Stimulated activated naive CD8-positive, alpha-beta T cell treated with anti-CD3 and anti-CD28 coated beads, Interleukin-15, Interleukin-2, amounts not matched to agents 100 ng/mL and 50 ng/mL, for 24 hours (primary cell): ENCODE measurements around the gene TUBG2.

Source experiments
- H3K27ac Mint-ChIP-seq: one replicate; pipeline ENCODE4 v1.8.0; 2021; ENCODE audit warnings: mild to moderate bottlenecking, mixed read lengths
- H3K27me3 Mint-ChIP-seq: one replicate; pipeline ENCODE4 v1.8.0; 2021; ENCODE audit warnings: mixed read lengths
- H3K36me3 Mint-ChIP-seq: one replicate; pipeline ENCODE4 v1.8.0; 2021; ENCODE audit warnings: low read depth, mixed read lengths
- H3K4me1 Mint-ChIP-seq: one replicate; pipeline ENCODE4 v1.8.0; 2021; ENCODE audit warnings: low read depth, mixed read lengths
- H3K4me3 Mint-ChIP-seq: one replicate; pipeline ENCODE4 v1.8.0; 2021; ENCODE audit warnings: mild to moderate bottlenecking, mixed read lengths
- H3K9me3 Mint-ChIP-seq: one replicate; pipeline ENCODE4 v1.8.0; 2021; ENCODE audit warnings: mixed read lengths

Gene TUBG2

DNA sequence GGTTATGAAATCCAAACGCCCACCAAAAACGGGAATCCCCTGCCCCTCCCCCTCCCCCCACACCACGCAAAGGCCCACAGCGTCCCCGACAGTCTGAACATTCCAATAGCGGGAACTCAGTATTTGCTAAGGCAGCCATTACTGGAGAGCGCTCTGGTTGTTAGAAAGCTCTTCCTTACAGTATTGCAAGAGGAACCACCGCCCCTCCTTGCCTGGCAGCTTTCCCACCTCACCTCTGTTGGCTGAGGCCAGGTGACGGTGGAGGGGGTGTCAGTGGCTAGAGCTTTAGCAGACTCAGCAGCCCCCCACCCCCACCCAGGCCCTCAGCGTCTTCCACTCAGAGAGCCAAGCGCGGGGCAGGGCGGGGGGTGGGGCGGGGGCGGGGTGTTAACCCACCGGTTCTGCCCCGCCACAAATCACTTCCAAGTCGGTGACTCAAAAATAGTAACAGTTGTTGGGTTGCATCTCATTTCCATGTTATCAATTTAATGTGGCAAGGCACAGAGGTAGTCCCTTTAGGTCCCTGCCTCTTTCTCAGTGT is 19.9 kb downstream of the TUBG2 start:
- Mint-ChIP-seq H3K4me1 (peaks cover 71% of the 10 kb centered on the region), H3K27me3 (peaks cover 42% of the 10 kb centered on the region), H3K27ac (peak overlapping the region; percentile 50), H3K4me3 (peak overlapping the region; percentile 82), H3K9me3 (no peaks in the 10 kb centered on the region), H3K36me3 (no peaks in the 10 kb centered on the region)

DNA sequence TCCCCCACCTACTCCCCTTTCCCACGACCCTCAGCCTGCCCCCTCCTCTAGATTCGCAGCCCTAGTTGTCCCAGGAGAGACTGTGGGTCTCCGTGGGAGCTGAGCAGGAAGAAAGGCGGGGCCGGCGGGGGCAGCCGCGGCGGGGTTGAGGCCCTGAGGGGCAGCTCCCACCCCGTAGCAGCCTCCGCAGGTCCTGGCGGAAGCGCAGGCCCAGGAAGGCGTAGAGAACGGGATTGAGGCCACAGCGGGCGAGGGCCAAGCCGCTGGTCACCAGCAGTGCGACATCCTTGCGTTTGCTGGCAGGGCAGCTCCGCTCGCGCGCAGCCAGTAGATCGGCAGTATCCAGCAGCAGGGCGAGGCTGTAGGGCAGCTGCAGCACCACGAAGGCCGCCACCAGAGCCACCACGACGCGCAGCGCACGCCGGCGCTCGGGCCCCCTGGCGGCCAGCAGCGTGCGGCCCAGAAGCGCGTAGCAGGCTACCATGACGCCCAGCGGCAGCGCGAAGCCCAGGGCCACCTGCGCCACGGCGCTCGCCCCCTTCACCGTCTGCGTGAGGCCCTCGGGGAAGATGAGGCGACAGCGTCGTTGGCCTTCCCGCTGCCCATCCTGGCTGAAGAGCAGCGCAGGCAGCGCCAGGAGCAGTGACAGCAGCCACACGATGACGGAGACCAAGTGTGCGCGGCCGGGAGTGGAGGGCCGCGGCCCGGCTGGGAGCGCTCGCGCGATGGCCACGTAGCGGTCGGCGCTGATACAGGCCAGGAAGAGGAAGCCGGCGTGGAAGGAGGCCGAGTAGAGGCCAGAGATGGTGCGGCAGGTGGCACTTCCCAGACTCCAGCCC is 20.6 kb downstream of the TUBG2 start:
- H3K27me3 Mint-ChIP-seq, result peaks cover 40% of the 10 kb centered on the region
- H3K4me1 Mint-ChIP-seq, result peaks cover 65% of the 10 kb centered on the region
- H3K4me3 Mint-ChIP-seq, result peak overlapping the region; percentile 63

DNA sequence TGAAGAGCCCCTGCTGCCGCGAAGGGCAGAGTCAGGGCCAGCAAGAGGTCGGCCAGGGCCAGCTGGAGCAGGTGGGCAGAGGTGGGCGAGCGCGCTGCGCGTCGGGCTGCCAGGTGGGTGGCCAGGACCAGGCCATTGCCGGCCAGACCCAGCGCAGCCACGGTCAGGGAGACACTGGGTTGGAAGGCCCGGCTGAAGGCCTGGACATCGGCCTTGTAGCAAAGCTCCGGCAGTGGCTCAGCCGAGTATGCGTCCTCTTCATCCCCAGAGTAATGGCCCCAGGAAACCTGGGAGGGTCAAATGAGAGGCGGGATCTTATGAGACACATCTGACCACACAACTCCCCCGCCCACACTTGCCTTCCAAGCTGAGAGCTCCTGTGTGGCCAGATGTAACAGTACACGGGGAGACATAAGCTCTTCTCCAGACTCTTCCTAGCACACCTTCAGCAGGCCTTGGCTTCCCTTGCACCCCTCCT is 21.3 kb downstream of the TUBG2 start:
- peak overlapping the region; percentile 32 for H3K4me3 Mint-ChIP-seq

More for the DNA sequence above, 20.6 kb downstream of the TUBG2 start:
- Mint-ChIP-seq H3K9me3 (no peaks in the 10 kb centered on the region), H3K36me3 (no peaks in the 10 kb centered on the region), H3K27ac (peak overlapping the region; percentile 40)

DNA sequence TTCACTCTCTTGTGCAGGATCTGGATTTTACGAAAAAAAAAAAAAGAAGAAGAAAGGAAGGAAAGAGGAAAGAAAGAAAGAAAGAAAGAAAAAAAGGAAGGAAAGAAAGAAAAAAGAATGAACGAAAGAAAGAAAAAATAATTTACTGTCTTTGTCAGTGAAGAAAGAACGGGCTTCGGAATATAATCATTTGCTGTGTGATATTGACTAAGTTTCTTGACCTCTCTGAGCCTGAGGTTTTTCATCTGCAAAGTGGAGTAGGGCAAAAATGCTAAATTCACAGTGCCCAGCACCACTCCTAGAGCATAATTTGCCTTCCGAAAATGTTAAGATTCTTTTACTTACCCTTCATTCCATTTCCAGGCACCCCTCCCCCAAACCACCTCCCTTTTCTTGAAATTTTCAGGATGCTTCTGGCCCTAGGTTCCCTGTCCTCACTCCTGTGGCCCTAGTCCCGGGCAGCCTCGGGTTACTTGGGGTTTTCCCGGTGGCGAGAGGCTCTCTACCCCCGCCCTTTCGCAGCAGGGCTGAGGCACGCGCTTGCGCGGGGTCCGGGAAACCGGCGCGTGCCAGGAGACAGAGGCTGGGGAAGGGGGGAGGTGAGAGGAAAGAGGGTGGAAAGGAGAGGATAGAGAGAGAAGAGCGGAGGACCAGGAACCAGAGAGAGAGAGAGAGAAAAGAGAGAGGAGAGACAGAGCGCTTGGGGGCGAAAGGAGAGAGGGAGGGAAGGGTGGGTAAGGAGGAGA is 23.1 kb downstream of the TUBG2 start, which contains the start of gene CNTNAP1:
CNTNAP1 (plus strand) TSS at position 556 of the 746 bp plus-strand sequence. CDS start 299 bp downstream, outside the sequence.
- Mint-ChIP-seq H3K27ac (peak within 1 kb of the TSS; percentile 15), H3K36me3 (no peaks in the 10 kb centered on the region), H3K27me3 (peaks cover 43% of the 10 kb centered on the region), H3K4me1 (peaks cover 58% of the 10 kb centered on the region), H3K4me3 (peak within 1 kb of the TSS; percentile 66), H3K9me3 (no peaks in the 10 kb centered on the region)

More for the DNA sequence above, 21.3 kb downstream of the TUBG2 start:
- Mint-ChIP-seq H3K27me3 (peaks cover 42% of the 10 kb centered on the region), H3K4me1 (peaks cover 61% of the 10 kb centered on the region), H3K27ac (no peak overlapping the region), H3K9me3 (no peaks in the 10 kb centered on the region), H3K36me3 (no peaks in the 10 kb centered on the region)

DNA sequence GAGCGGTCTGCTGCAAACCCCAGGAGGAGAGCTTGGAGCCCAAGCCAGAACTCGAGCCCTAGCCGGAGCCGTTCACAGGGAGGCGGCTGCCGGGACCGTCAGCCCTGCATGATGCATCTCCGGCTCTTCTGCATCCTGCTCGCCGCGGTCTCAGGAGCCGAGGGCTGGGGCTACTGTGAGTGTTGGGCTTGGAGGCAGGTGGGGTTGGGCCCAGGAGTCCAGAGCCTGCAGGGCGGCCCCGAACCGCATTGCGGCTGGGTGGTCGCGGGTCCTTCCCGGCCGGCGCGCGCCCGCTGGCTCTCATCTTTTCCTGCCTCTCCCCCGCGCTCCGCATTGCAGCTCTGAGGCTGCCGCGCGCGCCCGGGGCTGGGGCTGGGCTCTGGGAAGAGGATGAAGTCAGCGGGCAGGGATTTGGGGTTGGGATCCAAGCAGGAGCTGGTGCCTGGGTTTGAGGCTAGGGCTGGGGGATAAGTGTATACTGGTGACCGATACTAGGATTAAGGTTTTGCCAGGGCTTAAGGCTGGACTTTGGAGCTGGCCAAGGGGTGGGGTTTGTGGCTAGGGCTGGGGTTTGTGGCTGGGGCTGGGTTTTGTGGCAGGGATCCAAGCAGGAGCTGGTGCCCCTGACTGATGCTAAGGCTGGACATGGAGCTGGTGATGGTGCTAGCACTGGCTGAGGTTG is 23.8 kb downstream of the TUBG2 start:
- H3K36me3 Mint-ChIP-seq, result no peaks in the 10 kb centered on the region
- H3K9me3 Mint-ChIP-seq, result no peaks in the 10 kb centered on the region
- no peak overlapping the region for H3K27ac Mint-ChIP-seq
- peaks cover 43% of the 10 kb centered on the region for H3K27me3 Mint-ChIP-seq
- H3K4me1 Mint-ChIP-seq, result peaks cover 51% of the 10 kb centered on the region
- peak overlapping the region; percentile 66 for H3K4me3 Mint-ChIP-seq

DNA sequence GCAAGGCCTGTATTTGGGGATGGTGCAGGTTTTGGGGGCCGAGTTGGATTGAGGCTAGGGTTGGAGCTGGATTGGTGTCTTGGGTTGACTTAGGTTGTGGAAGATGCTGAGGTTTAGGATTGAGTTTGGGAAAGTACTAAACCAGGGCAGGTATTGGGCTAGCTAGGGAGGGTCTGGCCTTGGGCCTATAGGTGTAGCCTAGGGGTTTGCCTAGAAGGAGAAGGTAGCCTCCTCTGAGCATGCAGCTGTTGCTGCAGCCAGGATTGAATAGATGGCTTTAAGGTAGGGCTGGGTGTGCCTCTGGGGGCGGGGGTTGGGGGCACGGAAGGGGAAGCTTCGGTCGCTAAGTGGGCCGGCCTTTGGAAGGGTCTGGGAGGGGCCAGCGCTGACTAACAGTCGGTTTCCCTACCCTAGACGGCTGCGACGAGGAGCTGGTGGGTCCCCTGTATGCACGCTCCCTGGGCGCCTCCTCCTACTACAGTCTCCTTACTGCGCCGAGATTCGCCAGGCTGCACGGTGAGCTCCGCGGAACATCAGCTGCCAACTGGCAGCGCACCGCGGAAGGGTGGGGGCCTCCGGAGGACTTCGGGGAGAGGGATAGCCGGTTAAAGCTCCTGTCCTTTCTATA is 24.4 kb downstream of the TUBG2 start:
- Mint-ChIP-seq H3K27me3 (peaks cover 43% of the 10 kb centered on the region), H3K4me1 (peaks cover 46% of the 10 kb centered on the region), H3K27ac (no peak overlapping the region), H3K36me3 (no peaks in the 10 kb centered on the region), H3K9me3 (no peaks in the 10 kb centered on the region), H3K4me3 (no peak overlapping the region)

DNA sequence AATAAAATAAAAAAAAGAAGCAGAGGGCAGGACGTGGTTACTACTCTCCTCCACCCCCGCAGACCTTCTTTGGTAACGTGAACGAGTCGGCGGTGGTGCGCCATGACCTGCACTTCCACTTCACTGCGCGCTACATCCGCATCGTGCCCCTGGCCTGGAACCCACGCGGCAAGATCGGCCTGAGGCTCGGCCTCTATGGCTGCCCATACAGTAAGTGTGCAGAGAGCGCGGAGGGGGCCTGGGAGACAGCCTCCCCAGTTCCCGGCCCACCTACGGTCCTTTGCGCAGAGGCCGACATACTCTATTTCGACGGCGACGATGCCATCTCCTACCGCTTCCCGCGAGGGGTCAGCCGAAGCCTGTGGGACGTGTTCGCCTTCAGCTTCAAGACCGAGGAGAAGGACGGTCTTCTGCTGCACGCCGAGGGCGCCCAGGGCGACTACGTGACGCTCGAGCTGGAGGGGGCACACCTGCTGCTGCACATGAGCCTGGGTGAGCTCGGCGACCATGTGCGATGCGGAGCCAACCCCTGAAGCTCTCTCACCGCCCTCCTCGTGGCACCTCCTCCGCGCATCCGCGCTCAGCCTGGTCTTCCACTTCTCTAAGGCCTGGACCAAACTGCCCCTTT is 26.0 kb downstream of the TUBG2 start:
- Mint-ChIP-seq H3K4me1 (peaks cover 32% of the 10 kb centered on the region), H3K27me3 (peaks cover 40% of the 10 kb centered on the region), H3K4me3 (no peak overlapping the region), H3K36me3 (no peaks in the 10 kb centered on the region), H3K27ac (no peak overlapping the region), H3K9me3 (no peaks in the 10 kb centered on the region)

DNA sequence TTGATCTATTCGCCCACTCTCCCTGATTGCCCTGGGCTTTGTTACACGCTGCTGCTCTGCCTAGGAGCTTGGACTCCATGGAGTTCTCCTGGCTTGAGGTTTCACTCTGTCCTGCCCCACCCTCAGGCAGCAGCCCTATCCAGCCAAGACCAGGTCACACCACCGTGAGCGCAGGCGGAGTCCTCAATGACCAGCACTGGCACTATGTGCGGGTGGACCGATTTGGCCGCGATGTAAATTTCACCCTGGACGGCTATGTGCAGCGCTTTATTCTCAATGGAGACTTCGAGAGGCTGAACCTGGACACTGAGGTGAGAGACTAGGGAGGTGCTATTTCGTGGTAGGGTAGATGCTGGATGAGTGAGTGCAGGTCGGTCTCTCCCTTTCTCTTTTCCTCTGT is 26.7 kb downstream of the TUBG2 start:
- Mint-ChIP-seq H3K27ac (no peak overlapping the region), H3K4me1 (peaks cover 25% of the 10 kb centered on the region), H3K9me3 (no peaks in the 10 kb centered on the region), H3K36me3 (no peaks in the 10 kb centered on the region), H3K27me3 (peaks cover 36% of the 10 kb centered on the region), H3K4me3 (no peak overlapping the region)

DNA sequence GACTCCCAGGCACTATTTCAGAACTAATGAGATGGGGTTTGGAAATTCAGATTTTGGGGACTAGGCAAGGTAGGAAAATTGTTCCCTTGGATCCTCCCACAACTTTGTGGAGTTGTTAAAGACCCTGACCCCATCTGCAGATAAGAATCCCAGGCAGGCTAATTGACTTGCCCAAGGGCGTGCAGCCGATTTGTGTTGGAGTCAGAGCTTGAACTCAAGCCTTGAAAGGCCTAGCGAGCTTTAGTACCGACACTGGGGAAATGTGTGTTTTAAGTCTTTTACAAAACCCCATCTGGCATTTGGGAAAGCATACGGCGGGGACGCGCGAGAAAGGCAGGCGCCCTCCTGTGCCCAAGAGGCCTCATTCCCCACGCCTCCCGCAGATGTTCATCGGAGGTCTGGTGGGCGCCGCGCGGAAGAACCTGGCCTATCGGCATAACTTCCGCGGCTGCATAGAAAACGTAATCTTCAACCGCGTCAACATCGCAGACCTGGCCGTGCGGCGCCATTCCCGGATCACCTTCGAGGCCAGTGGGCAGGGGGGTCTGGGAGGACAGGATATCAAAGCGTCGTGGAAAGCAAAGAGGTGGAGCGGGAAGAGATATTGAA is 27.5 kb downstream of the TUBG2 start:
- H3K27ac Mint-ChIP-seq, result no peak overlapping the region
- no peaks in the 10 kb centered on the region for H3K36me3 Mint-ChIP-seq
- peaks cover 19% of the 10 kb centered on the region for H3K4me1 Mint-ChIP-seq
- no peak overlapping the region for H3K4me3 Mint-ChIP-seq
- no peaks in the 10 kb centered on the region for H3K9me3 Mint-ChIP-seq
- peaks cover 30% of the 10 kb centered on the region for H3K27me3 Mint-ChIP-seq

DNA sequence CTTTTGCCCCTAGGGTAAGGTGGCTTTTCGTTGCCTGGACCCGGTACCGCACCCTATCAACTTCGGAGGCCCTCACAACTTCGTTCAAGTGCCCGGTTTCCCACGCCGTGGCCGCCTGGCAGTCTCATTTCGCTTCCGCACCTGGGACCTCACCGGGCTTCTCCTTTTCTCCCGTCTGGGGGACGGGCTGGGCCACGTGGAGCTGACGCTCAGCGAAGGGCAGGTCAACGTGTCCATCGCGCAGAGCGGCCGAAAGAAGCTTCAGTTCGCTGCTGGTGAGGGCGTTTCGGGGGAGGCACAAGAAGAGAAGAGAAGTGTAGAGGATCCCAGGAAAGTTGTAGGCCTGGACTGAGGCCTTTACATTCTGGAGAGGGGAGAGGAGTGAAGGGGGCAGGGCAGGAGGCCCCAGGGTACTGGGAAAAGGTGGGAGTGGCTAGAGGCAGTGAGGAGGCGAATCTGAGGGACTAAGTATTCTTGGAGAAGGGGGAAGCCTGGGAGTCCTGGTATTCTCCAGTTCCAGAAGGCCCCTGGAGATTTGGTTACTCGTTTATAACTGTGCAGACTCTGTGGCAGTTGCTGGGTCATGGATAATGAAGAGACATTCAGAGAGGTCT is 28.7 kb downstream of the TUBG2 start:
- no peaks in the 10 kb centered on the region for H3K9me3 Mint-ChIP-seq
- H3K27ac Mint-ChIP-seq, result no peak overlapping the region

DNA sequence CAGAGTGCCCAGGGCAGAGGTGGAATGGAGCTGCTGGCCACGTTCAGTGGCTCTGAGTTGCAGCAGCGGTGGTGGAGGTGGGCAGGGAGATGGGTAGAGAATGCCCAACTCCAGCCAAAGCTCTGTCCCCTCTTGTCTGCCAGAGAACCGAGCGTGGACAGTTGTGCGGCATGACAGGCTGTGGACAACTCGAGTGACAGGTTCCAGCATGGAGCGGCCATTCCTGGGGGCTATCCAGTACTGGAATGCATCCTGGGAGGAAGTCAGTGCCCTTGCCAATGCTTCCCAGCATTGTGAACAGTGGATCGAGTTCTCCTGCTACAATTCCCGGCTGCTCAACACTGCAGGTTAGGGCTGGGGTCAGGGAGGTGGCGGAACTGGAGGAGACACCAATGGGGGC is 31.5 kb downstream of the TUBG2 start:
- Mint-ChIP-seq H3K27ac (no peak overlapping the region), H3K36me3 (no peaks in the 10 kb centered on the region), H3K27me3 (no peaks in the 10 kb centered on the region), H3K4me3 (no peak overlapping the region), H3K4me1 (no peaks in the 10 kb centered on the region), H3K9me3 (no peaks in the 10 kb centered on the region)

More for the DNA sequence above, 28.7 kb downstream of the TUBG2 start:
- no peak overlapping the region for H3K4me3 Mint-ChIP-seq
- H3K36me3 Mint-ChIP-seq, result no peaks in the 10 kb centered on the region
- H3K27me3 Mint-ChIP-seq, result peaks cover 23% of the 10 kb centered on the region
- peaks cover 7% of the 10 kb centered on the region for H3K4me1 Mint-ChIP-seq

DNA sequence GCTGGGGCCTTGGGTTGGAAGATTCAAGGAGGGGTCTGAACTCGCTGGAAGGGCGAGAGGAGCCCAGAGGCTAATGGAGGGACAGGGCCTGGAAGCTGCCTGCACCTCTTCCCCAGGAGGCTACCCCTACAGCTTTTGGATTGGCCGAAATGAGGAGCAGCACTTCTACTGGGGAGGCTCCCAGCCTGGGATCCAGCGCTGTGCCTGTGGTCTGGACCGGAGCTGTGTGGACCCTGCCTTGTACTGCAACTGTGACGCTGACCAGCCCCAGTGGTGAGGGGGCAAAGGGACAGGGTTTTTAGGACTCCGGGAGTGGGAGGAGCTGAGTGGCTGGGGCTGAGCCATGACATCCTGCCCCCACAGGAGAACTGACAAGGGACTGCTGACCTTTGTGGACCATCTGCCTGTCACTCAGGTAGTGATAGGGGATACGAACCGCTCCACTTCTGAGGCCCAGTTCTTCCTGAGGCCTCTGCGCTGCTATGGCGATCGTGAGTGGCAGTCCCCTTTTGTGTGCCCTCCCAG is 32.0 kb downstream of the TUBG2 start:
- no peaks in the 10 kb centered on the region for H3K27me3 Mint-ChIP-seq
- H3K27ac Mint-ChIP-seq, result no peak overlapping the region
- no peaks in the 10 kb centered on the region for H3K36me3 Mint-ChIP-seq
- no peaks in the 10 kb centered on the region for H3K9me3 Mint-ChIP-seq
- H3K4me3 Mint-ChIP-seq, result no peak overlapping the region
- H3K4me1 Mint-ChIP-seq, result no peaks in the 10 kb centered on the region

DNA sequence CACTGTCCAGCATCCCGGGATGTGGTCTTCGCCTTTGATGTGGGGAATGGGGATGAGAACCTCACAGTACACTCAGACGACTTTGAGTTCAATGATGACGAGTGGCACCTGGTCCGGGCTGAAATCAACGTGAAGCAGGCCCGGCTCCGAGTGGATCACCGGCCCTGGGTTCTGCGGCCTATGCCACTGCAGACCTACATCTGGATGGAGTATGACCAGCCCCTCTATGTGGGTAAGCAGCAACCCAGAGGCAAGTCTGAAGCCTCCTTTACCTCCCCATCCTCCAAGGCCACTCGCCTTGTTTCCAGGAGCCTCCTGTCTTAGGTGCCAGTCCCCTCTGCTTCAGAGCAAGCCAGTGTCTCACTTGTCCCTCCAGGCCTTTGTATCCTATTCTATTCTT is 33.4 kb downstream of the TUBG2 start:
- Mint-ChIP-seq H3K4me1 (no peaks in the 10 kb centered on the region), H3K9me3 (no peaks in the 10 kb centered on the region), H3K4me3 (no peak overlapping the region), H3K27ac (no peak overlapping the region), H3K36me3 (no peaks in the 10 kb centered on the region), H3K27me3 (no peaks in the 10 kb centered on the region)
